Ishikawa (cell line): ENCODE measurements around the gene GRAP.

Experiments
- EP300 ChIP-seq: IDR thresholded peaks from 2 replicates; pipeline ENCODE4 v1.6.1; 2012; ENCODE audit warnings: borderline replicate concordance
- MAX ChIP-seq: IDR thresholded peaks from 2 replicates; pipeline ENCODE4 v1.6.1; 2012
- RAD21 ChIP-seq: IDR thresholded peaks from 2 replicates; pipeline ENCODE4 v1.6.1; 2012; ENCODE audit warnings: low read depth

GRCh38 chr17:18975597-18975996, 71.2 kb downstream of the GRAP start:
- TF ChIP-seq EP300: no peak
- TF ChIP-seq RAD21: no peak
- TF ChIP-seq MAX: no peak
